ENCODE data around the gene CRHR1.
"Not testable (repeated sequence)": the region's sequence is repeated elsewhere in the genome, so short reads cannot be mapped to it uniquely, and the experiment has no call there.

The CRHR1 gene

DNA sequence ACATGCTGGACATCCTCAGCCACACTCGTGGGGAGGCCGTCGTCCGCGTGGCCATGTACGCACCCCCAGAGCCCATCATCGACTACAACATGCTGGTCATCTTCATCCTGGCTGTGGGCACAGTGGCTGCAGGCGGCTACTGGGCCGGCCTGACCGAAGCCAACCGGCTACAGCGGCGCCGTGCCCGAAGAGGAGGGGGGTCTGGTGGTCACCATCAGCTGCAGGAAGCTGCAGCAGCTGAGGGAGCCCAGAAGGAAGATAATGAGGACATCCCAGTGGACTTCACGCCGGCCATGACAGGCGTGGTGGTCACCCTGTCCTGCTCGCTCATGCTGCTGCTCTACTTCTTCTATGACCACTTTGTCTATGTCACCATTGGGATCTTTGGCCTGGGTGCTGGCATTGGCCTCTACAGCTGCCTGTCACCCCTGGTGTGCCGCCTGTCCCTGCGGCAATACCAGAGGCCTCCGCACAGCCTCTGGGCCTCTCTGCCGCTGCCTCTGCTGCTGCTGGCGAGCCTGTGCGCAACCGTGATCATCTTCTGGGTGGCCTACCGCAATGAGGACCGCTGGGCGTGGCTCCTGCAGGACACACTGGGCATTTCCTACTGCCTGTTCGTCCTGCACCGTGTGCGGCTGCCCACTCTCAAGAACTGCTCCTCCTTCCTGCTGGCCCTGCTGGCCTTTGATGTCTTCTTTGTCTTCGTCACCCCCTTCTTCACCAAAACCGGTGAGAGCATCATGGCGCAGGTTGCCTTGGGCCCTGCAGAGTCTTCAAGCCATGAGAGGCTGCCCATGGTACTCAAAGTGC is 61.5 kb downstream of the CRHR1 start:
- DNase-seq (ENCODE audit: low read depth): no peak

DNA sequence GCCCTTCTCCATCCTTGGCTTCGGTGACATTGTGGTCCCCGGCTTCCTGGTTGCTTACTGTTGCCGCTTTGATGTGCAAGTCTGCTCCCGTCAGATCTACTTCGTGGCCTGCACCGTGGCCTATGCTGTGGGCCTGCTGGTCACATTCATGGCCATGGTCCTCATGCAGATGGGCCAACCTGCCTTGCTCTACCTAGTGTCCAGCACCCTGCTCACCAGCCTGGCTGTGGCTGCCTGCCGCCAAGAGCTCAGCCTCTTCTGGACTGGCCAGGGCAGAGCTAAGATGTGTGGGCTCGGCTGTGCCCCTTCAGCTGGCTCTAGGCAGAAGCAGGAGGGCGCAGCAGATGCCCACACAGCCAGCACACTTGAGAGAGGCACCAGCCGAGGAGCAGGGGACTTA is 62.1 kb downstream of the CRHR1 start:
- DNase-seq (ENCODE audit: low read depth): no peak

DNA sequence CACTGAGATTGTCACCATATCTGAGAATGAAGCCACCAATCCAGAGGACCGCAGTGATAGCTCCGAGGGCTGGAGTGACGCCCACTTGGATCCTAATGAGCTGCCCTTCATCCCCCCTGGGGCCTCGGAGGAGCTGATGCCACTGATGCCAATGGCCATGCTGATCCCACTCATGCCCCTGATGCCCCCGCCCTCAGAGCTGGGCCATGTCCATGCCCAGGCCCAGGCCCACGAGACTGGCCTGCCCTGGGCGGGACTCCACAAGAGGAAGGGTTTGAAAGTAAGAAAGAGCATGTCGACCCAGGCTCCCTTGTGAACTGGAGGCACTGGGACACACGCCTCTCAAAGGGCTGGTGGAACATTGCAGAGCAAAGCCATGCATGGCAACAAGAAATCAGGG is 62.5 kb downstream of the CRHR1 start:
- no peak for DNase-seq (ENCODE audit: low read depth)

DNA sequence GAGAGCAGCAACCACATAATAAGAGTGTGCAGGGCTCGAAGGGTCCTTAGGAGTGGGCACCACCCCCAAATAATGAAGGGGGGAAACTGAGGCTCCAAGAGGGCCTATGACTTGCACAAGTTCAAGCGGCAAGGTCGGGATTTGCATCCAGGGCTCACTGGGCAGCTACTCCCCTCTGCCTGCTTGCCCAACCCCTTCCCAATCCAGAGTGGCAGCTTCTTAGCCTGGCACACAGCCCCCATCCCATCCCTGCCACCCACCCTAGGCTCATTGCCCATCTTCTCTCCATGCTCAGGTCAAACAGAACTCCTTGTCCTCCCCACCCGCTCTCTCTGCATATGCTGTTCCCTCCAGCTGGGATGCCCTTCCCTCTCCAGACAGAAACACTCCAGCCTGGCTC is 63.0 kb downstream of the CRHR1 start:
- DNase-seq (ENCODE audit: low read depth): no peak

DNA sequence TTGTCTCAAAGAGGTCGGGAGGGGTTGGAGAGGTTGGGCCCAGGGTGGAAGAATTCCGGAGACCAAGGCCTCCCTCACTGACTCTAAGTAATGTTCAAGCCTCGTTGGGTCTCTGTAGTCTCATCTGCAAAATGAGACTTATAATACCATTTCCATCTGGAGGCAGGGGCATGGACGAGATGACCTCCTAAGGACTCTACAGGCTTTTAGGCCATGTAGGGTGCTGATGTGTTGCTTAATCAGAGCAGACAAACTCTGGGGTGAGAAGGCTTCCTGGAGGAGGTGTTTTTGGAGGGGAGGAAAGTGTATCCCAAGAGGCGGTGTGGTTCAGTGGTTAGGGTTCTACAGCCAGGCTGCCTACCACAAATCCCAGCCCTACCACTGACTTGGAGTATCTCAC is 63.6 kb downstream of the CRHR1 start:
- no peak for DNase-seq (ENCODE audit: low read depth)

DNA sequence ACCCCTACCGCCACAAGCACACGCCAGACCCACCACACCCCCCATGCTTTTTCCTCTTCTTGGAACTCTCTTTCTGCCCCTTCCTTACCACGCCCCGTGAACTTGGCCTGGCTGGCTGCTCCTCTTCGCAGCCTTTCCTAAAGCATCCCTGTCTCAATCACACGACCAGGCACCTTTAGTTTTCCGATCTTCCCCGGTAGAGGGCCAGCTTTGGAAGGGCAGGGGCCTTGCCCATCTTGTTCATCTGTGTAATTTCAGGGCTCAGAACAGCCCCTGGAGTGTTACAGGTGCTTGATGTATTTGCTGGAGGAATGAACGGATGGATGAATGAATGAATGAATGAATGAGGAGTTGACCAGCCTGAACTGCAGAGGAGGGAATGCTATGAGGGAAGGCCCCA is 64.3 kb downstream of the CRHR1 start:
- DNase-seq (ENCODE audit: low read depth): no peak

DNA sequence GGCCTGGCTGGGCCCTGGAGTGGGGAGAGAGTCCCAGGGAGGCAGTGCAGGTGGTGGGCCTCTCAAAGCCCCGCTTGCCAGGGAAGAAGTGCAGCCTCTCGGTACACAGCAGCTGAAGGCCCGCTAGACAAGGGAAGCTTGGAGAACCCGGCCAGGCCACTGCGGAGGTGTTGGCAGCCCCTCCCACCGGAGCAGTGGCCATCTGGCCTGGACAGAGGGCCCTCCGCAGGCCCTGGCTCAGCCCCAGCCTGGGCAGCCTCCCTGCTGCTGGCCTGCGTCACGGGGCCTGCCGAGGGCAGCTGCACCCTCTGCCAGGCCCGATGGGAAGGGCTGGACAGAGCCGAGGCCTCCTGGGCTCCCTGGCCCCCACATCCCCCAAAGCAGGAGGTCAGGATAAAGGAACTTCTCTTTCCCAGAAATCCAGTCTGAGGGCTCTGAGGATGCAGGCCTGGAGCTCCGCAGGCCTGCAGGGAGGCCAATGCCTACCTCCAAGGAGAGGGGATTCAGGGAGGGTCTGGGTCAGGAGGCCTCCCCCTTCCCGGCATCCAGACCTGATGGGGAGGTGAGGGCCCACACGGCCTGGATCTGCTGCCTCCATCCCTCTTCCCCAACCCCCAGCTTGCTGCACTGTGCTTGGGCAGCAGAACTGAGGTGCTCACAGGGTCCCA is 64.9 kb downstream of the CRHR1 start:
- no peak for DNase-seq (ENCODE audit: low read depth)

DNA sequence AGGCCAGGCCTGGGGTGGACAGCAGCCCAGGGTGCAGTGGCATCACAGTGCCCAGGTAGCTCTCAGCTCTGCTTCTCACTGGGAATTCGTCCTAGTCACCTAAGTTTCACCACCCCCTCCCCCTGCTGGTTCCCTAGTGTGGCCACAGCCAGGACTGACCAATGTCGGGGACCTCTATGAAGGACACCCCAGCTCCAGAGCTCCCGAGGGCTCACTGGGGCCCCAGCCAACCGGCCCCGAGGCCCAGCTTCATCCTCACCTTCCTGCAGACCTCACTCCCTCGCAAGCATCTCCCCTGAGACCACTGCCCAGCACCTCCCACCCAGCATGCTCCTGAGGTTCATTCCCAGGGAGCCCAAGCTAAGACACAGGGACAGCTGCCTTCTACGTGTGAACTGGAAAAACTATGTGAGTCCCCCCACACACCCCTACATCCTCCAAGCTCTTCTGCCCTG is 65.4 kb downstream of the CRHR1 start:
- no peak for DNase-seq (ENCODE audit: low read depth)

DNA sequence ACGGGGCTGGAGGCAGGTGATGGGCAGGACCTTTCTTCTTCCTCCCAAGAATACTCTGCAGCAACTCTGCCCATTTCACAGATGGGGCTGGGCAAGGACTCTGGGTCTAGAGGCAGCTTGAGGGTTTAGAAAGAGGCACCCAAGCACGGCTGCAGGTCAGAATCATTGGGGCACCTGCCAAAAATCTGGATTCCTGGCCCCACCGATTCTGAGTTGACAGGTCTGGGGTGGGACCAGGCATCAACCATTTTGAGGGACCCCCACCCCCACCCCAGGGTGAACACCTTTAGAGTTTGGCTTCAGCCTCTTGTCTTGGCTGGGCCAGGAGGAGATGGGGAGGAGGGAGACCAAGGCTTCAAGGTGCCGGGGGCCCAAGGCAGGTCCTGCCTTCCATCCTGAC is 65.9 kb downstream of the CRHR1 start:
- DNase-seq (ENCODE audit: low read depth): no peak

DNA sequence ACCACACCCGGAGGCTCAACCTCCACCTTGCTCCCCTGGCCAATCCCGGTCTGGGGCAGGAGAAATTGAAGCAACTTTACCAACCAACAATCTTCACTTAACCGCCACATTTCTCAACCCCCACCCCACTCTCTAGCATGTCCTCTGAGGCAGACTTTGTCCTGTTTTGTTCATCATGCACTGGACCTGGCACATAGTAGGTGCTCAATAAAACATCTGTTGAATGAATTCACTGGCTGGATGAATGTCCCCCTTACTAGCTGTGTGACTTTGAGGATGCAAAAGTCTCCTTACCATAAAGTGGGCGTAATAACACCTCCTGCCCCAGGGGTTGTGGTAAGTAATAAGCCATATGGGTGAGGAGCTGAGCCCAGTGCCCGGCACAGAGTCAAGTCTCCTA is 66.3 kb downstream of the CRHR1 start:
- no peak for DNase-seq (ENCODE audit: low read depth)

DNA sequence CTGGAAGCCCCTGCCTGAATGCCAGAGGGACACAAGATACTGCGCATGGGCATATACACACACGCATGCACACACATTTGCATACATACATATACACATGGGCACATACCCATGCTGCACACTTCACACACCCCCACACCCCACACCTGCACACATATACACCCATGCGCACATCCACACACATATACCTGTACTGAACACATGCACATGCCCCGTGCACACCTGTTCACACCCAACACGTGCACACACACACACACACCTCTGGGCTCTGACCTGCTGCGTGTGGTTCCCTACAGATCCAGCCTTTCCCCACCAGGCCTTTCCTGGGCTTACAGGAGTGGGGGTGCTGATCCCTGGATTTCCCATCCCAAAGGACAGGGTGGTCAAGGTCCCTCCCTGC is 66.9 kb downstream of the CRHR1 start:
- no peak for DNase-seq (ENCODE audit: low read depth)

DNA sequence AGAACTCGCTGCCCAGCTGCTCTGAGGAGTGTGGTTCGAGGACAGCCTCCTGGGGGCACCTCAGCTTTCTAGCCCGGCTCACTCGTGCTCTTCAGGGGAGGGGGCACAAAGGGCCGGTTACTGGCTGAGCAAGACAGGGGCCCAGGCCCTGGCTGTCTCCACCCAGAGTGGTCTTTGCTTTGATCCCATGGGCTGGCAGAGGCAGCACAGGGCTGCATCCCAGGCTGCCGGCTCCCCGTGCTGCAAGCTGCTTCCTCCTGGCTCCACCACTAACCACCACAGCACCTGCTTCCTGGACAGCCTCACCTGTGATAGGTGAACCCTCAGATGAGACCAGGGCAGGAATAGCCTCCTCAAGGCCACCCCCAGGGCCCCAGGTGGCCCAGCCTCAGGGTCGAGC is 67.3 kb downstream of the CRHR1 start:
- no peak for DNase-seq (ENCODE audit: low read depth)

DNA sequence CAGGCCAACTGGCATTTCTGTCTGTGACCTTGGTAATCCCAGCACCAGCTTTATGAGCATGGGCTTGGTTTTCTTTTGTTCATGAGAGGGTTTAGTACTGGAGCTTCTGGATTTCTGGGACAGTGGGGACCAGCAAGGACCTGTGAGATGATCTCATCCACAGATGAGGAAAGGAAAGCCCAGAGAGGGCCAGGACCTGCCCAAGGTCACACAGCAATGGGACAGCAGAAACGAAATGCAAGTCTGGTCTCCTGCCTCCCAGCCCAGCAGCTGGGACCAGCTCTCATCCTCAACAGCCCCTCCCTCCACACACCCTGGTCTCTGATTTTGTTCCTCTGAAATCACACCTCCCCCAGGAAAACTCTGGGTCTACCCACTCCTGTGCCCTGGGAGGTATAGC is 67.8 kb downstream of the CRHR1 start:
- DNase-seq (ENCODE audit: low read depth): no peak

DNA sequence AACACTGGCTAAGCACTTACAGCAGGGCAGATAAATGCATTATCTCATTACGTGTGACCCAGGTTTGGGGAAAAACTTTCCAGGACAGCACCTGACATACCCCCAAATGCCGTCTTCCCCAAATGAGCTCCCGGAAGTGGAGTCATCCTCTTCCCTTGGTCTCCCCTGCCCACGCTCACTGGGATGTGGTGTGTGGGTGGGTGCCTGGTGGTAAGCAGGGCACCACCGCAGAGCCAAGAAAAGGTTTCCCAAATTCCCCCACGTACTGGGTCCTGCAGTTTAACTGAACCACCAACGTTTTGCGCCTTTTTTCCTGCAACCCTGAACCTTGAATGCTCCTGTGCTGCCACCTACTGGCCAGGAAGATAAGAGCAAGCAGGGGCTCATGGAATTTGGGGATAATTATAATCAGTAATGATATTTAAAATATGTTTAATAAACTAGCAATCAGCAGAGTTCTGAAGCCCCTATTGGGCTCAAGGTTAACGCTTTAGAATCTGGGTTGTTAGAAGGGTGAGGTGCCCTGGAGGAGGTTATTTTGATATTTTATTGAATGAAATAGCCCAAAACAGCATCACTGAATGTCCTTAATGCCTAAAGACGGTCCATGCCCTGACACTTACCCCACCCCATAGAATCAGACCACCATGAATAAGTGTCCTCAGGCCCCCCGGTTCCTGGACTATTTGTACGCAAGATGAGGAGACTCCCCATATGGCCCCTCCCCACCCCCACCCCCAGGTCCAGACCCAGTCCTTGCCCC is 68.6 kb downstream of the CRHR1 start:
- DNase-seq (ENCODE audit: low read depth): no peak

DNA sequence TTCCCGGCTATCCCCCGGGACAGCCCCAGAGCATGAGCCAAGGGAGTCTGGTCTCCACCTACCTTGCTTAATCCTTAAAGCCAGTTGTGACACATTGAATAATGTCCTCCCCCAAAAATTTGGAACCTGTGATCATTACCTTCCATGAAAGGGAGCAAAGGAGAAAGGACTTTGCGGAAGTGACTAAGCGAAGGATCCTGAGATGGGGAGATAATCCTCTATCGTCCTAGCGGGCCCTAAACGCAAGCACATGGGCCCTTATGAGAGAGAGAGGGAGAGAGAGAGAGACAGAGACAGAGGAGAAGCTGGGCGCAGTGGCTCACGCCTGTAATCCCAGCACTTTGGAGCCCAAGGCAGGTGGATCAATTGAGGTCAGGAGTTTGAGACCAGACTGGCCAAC is 70.1 kb downstream of the CRHR1 start:
- no peak for DNase-seq (ENCODE audit: low read depth)

DNA sequence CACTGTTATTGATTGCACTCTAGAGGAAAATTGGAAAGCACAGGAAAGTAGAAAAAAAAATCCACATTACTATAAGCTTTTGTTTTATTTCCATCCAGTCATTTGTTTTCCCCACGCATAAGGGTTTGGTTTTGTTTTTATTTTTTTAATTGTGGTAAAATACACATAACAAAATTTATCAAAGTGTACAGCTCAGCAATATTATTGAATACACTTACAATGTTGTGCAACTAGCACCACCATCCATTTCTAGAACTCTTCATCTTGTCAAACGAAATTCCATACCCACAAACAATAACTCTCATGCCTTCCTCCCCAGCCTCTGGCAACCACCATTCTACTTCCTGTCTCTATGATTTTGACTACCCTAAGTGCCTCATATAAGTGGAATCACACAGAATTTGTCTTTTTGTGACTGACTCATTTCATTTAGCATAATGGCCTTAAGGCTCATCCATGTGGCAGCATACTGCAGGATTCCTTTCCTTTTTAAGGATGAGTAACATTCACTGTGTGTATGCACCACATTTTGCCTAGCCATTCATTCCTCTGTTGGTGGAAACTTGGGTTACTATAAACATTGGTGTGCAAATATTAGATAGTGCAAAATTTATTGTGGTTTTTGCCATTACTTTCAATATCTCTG is 71.7 kb downstream of the CRHR1 start:
- DNase-seq (ENCODE audit: low read depth): no peak

DNA sequence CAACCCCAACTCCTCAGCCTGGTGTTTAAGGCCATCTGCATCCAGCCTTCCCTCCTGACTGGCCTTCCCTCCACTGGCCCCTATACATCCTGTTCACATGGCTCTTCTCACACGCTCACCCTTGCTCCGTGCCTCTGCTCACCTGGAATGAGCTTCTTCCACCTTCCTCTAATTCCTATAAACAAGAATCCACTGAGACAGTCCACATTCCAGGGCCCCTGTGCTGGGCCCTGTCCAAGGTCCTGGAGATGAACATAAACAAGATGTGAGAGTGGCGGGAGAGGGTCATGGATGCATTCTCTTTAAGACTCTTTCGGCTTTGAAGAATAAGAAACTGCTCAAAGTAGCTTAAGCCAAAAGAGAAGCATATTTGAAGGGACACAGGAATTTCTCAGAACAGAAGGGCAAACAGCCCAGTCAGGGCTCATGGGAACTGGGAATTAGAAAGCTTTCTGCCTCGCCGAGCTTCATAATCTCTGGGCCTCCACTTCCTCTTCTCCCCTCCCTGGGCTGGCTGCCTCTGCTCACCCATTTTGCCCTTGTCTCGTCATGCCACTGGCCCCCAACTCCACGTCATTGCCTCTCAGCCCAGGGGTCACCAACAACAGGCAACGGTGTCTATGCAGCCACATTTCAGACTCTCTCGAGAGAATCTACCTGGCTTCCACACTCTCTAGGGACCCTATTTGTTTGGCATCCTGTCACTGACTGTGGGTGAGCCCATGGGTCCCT is 74.0 kb downstream of the CRHR1 start:
- no peak for DNase-seq (ENCODE audit: low read depth)

DNA sequence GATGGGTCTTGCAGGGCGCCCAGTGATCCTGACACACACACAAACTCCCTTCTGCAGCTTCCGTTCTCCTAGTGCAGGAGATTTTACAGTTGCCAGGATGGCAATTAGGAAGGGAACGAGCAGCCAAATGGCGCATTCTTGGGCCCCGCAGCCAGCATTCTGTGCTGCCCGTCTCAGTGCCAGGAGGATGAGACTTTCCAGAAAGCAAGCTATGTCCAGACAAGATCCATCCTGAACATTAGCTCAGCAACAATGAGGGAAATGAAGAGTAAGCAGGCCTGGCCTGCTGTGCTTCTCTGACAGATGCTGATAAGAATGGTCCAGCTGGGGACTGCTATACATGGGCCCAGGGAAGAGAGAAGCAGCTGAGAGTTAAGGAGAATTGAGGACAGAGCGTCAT is 77.0 kb downstream of the CRHR1 start:
- DNase-seq (ENCODE audit: low read depth): no peak

DNA sequence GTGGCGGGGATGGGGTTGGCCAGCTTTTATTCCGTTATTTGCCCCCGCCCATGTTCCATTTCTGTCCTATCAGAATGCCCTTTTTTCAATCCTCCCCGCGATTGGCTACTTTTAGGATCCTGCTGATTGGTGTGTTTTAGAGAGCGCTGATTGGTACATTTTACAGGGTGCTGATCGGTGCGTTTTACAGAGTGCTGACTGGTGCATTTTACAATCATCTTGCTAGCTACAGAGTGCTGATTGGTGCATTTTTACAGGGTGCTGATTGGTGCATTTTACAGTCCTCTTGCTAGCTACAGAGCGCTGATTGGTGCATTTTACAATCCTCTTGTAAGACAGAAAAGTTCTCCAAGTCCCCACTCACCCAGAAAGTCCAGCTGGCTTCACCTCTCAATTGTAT is 78.0 kb downstream of the CRHR1 start:
- not testable (repeated sequence) for DNase-seq (ENCODE audit: low read depth)

DNA sequence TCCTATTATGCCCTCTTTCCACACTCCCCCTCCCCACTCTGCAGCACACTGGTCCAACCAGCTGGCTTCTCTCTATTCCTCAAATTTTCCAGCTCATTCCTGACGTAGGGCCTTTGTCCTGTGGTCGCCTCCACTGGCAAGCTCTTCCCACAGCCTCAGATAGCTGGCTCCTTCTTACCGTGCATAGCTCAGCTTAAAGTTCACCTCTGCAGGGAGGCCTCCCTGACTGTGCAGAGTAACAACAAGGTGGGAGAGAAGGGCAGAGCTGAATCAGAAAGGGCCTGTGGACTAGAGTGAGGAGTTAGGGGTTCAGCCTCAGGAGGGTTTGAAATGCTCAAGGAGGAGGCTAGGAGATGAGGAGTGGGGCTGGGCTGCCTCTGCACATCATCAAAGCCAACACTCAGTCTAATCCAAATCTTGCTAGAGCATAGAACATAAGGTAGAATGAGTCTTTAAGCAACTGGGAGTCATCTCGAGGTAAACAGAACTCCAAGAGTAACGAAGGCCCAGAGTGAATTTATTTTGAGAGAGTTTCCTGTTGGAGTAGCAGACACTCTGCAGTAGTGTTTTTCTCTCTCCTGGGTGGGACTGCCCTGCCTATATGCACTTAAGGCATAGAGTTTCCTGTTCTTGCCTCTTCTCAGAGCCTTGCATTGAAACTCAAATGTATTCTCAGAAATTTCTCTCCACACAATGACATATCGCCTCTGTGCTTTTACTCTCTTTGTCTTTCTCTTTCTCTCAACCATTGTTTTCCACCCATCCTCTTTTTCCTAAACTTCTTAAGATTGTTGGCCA is 79.9 kb downstream of the CRHR1 start:
- no peak for DNase-seq (ENCODE audit: low read depth)

DNA sequence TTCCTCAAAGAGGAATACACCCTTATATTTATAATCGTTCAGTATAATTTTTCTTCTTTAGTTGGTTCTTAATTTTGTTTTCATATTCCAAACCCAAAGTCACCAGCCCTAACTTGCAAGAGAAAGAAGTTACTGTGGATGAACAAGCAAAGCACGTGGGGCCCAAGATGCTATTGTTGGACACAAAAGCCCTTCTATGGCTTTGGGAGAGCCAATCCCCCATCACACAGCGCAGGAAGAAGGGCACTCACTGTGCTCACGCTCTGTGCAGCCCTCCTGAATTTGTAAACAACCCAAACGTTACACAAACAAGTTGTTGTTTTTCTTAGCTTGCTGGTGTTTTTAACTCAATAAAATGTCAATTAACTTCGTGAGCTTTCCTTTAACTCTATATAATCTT is 83.1 kb downstream of the CRHR1 start:
- no peak for DNase-seq (ENCODE audit: low read depth)

Measured in GM04503 (cell line).